Inflammatory macrophage treated with lipopolysaccharide for 4 hours (primary cell): Measurements from ENCODE around the gene MBOAT7.

Experiments used
- DNase-seq: peaks from one replicate; pipeline ENCODE4 v3.0.0-alpha.2; 2020

The MBOAT7 gene

DNA sequence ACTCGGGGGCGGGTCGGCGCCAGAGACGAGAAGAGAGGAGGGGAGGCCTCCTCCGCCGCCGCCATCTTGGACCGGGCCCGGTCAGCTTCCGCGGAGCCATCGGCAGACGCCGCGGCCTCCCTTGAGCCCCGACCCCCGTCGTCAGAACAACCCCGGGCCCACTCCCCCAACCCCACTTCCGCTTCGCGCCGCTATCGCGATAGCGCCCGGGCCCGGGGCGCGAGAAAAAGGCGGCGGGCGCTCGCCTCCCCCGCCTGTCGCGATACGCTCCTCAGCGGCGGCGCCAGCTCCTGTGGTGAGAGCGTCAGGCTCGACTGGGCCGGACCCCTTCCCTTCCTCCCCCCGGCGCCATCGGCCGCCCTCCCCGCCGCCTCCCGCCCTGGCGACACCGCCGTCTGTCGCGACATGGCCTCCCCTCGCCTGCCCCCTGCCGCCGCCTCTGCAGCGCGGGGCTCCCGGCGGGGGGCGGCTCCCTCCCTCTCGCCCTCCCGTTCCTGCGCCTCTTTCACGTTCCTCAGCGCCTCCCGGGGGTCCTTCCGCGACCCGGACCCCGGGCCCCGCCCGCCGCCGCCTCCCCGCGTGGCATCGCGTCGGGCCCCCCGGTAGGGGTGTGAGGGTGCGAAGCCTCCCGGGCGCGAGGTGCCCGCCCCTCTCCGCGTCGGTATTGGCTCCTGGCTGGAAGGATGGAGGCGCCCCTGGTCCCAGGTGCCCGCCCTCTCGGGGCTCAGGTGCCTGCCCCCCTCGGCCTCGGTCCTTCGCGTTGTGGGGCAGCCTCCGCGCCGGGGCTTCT is 51.5 kb downstream of the MBOAT7 start, which contains the start of gene CNOT3:
TSS of gene CNOT3 (plus strand) at position 64 of the 790 bp plus-strand sequence. CDS start 5,217 bp downstream, outside the sequence.
- DNase-seq: no peak

DNA sequence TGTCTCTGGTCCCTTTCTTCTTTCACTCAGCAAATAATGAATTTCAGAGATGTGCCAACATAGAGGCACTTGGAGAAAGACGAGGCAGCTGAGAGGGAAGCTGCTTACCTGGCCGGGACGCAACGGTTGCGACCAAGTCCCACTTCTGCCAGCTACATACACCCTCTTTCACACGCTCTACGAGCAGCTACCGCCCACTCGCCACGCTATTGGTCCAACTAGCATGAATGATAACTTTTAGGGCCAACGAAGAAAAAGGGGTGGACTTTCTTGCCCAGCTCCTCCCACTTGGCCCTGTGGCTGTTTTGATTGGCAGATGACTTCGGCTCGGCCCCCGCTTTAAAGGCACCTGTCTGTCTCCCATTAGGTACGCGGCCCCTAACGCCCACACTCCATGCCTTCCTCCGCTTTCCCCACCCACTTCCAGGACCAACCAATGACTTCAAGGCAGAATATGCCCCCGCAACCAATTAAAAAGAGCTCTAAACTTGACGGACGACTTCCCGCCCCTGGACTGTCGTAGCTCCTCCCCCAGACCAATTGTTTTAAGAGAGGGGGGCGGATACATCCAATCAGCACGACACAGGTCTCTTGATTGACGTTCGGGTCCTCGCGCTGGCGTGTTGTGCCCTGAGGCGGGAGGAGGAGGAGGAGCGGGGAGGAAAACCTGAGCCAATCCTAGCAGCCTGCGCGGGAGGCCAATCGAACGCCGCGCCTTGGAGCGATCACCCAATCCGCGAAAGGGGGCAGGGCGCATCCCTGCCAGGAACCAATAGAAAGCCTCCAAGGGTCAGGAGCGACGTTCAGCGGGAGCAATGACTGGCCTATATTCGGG is 52.3 kb downstream of the MBOAT7 start:
- peak; percentile 100 for DNase-seq

DNA sequence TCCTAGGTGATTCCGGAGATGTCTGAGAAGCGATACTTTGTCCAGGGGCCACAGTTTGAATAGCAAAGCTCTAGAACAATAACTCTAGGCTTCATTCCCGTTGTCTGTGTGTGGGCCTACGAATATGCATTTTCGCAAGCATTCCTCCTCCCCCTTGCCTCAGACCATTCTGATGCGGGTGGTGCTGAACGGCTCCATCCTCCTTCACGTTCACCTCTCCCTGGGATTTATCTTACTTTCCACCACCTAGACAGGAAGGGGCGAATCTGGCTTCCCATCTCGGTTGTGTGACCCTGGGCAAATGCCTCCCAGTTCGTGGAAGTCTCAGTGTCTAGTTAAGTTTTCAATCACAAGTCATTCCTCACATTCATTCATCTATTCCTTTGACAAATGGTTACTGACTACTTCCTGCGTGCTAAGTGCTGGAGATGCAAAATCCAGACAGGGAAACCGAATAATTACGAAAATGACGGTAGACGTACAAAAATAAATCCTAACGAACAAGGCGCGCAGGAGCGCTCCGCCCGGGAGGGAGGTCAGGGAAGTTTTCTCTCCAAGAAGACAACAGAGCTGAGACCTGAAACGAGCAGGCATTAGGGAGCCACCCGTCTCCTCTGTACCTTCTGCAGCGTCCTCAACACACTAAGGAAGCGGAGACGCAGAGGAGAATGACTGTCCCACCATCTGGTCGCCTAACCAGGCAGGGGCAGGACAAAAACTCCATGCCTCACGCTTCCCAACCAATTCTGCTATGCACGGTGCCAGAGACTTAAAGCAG is 53.1 kb downstream of the MBOAT7 start:
- DNase-seq: peak; percentile 8

DNA sequence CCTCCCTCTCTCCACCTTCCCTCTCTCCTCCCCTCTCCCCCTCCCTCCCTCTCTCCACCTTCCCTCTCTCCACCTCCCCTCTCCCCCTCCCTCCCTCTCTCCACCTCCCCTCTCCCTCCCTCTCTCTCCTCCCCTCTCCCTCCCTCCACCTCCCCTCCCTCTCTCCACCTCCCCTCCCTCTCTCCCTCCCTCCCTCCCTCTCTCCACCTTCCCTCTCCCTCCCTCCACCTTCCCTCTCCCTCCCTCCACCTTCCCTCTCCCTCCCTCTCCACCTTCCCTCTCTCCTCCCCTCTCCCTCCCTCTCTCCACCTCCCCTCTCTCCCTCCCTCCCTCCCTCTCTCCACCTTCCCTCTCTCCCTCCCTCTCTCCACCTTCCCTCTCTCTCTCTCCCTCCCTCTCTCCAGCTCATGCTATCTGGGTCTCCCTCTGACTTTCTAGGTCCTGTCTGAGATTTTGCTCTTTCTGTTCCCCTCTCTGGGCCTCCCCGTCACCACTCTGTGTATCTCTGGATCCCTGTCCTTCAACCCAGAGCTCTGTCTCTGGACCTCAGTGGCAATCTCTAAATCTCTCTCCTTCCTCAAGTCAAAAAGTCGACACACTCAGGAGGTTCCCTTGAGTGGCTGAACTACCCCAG is 55.3 kb downstream of the MBOAT7 start:
- no peak for DNase-seq

DNA sequence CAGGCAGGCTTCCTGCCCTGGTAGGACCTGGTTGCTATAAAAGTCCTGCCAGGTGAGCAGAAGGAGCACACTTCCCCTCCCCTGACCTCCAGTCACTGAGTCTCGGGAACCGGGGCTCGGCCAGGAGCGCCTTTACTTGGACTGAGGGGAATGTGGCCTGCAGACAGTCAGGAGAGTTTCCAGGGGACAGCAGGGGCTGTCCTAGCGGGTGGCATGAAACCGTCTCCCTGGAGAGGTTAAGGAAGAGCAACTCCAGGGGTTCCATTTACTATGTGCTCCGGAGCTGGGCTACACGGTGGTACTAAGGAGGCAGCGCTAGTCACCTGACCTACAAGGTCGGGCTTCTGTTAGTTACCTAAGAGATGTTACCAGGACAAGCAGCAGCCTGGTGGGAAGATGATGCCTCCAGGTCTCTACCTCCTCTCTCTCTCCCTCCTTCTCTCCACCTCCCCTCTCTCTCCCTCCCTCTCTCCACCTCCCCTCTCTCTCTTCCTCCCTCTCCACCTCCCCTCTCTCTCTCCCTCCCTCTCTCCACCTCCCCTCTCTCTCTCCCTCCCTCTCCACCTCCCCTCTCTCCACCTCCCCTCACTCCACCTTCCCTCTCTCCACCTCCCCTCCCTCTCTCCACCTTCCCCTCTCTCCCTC is 55.9 kb downstream of the MBOAT7 start:
- DNase-seq: no peak

DNA sequence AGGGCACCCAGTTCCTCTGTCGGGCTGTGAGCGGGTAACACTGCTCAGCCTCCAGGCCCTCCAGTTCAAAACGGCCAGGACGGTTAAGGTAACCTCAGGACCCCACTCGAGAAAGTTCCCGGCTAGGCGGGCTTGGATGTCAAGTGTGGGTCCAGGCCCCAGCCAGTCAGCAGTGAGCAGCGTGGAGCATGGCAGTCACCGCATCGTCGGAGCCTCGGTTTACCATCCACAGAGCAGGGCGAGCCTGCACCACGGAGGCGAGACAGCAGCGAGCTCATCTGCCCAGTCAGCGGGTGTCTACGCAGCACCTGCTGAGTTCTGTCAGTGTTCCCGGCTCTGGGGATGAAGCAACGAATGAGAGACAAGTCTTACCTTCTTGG is 59.8 kb downstream of the MBOAT7 start:
- no peak for DNase-seq

DNA sequence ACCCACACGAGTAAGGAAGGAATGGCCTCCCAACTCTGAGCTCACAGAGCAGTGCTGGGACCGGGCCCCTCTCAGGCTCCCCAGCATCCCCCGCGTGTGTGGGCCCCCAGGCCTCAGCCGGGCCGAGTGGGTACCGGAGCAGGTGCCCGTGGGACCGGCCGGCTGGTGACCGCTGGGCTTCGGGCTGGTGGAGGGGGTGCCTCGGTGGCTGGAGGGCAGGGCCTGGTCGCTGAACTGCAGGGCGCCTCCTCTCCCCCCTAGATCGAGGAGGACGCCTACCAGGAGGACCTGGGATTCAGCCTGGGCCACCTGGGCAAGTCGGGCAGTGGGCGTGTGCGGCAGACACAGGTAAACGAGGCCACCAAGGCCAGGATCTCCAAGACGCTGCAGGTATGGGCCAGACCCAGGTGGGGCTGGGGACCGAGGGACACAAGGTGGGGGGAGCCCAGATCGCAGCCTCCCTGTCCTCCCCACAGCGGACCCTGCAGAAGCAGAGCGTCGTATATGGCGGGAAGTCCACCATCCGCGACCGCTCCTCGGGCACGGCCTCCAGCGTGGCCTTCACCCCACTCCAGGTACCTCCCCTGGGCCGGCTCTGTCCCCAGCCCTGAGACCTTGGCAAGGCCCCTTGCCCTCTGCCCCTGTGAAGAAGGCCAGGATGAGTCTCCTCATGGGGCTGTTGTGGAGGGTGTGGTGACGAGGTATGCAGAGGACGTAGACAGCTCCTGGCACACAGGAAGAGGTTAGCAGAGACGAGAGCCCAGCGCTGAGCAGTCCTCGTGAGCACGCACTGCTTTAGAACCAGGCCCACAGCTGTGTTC is 60.4 kb downstream of the MBOAT7 start:
- DNase-seq: no peak

DNA sequence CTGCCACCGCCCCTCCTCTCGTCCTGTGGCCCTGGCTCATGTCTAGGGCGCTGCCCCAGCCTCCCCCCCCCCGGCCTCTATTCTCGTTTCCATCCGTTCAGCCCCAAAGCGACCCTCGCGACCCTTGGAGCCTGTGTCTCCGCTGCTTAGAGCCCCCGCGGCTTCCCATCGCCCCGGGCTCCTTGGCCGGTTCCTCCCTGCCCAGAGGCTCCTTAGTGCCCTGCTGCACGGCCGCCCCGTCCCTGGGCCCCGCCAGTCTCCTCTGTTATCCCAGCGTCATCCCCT is 61.0 kb downstream of the MBOAT7 start:
- no peak for DNase-seq

DNA sequence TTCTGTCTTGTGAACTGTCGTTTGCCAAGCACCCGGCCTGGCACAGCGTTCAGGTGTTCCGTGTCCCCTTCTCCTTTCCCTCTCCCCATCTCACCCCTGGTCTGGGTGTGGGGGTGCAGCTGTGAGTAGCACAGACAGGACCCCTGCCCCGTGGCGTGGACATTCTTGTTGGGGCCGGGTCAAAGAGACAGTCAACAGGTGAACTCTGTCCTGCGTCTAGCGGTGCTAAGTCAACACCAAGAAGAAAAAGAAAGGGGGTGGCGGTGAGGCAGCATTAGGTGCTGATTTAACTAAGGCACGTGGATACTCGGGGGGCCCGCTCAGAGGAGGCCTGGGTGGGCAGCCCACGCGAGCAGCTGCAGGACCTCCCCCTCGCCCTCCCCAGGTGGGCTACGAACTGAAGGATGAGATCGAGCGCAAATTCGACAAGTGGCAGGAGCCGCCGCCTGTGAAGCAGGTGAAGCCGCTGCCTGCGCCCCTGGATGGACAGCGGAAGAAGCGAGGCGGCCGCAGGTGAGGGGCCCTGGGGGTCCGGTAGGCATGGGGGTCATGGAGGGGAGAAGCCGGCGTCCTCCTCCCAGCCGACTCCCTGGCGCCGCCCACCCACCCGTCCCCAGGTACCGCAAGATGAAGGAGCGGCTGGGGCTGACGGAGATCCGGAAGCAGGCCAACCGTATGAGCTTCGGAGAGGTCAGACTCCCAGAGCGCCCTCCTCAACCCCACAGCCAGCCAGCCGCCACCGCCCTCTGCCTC is 61.5 kb downstream of the MBOAT7 start:
- no peak for DNase-seq

DNA sequence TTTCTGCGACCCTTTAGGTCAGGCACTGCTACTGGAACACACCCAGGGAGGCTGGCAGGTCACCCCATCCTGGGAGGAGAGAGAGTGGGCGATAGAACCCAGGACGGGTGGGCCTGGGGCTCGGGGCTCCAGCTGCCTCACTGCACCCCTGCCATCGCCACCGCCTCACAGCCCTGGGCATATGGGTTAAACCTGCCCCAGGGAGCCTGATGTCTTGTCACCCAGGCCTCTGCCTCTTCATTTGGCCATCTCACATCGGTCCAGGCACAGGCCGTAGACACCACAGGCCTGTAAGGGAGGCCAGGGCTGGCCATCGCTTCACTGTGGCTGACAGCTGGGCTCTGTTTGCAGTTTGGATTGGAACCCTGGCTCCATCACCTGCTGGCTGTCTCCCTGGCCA is 63.7 kb downstream of the MBOAT7 start:
- no peak for DNase-seq

DNA sequence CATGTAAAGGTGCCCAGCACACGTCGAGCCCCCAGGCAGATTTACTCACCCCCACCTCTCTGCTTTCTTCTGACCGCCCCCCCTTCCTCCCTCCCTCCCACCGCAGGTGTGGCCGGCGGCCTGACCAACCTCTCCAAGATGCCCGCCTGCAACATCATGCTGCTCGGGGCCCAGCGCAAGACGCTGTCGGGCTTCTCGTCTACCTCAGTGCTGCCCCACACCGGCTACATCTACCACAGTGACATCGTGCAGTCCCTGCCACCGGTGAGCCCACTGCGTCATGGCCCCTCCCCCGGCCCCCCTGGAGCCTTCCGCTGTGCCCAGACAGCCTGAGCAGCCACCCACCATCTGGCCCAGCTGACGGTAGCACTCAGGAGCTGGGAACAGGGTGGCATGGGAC is 65.0 kb downstream of the MBOAT7 start:
- no peak for DNase-seq

DNA sequence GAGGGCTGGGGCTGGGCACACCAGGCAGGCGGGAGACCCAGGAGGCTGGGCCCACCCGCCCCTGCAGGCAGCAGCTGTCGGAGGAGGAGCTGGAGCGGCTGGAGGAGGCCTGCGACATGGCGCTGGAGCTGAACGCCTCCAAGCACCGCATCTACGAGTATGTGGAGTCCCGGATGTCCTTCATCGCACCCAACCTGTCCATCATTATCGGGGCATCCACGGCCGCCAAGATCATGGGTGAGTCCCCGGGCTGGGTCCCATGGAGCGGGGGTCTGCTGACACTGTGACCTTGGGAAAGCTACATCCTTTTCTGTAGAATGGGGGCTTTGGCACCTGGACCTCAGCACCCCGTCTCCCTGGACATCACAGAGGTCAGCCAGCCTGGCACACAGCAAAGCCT is 65.7 kb downstream of the MBOAT7 start:
- no peak for DNase-seq
